ENCODE data around the gene HES4.

DNA sequence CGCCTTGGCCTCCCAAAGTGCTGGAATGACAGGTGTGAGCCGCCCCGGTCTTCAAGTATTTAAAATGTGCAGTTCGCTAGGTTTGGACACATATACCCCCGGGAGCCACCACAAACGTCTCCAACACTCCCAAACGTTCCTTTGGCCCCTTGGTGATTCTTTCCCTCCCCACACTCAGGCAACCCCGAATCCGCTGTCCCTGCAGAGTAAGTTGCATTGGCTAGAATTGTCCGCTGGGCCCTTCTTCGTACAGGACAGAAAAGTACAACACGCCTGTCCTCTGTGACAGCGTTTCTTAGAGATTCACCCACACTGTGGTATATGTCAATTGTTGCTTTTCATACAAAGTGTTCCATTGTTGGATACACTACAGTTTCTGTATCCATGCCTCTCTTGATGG is 14.8 kb downstream of the HES4 start:
- TF ChIP-seq, protein P1, sequence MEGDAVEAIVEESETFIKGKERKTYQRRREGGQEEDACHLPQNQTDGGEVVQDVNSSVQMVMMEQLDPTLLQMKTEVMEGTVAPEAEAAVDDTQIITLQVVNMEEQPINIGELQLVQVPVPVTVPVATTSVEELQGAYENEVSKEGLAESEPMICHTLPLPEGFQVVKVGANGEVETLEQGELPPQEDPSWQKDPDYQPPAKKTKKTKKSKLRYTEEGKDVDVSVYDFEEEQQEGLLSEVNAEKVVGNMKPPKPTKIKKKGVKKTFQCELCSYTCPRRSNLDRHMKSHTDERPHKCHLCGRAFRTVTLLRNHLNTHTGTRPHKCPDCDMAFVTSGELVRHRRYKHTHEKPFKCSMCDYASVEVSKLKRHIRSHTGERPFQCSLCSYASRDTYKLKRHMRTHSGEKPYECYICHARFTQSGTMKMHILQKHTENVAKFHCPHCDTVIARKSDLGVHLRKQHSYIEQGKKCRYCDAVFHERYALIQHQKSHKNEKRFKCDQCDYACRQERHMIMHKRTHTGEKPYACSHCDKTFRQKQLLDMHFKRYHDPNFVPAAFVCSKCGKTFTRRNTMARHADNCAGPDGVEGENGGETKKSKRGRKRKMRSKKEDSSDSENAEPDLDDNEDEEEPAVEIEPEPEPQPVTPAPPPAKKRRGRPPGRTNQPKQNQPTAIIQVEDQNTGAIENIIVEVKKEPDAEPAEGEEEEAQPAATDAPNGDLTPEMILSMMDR (IDR thresholded peaks at IDR 0.05) = no peak
- no peak for TF ChIP-seq POLR2A (IDR thresholded peaks at IDR 0.05)

All from stomach (tissue), 4 donors.